ENCODE measurements around the gene CPNE6.

Gene CPNE6

DNA sequence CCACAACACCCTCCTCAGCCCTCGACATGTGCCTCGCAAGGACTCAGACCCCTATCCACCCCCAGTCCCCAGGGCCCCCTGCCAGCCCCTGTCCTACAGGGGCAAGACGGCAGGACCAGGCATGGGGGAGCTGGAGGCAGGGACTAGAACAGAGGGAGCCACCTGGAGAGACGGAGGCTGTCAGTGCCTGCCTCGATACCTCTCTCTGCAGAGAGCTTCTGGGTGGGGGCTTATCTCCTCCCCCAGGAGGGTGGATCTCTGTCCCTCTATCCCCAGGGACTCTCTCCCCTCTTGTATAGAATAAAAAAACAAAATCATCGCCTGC, 2.0 kb upstream of the CPNE6 start:
- DNase-seq (ENCODE audit: low read depth in 2 of 2) = no peak

DNA sequence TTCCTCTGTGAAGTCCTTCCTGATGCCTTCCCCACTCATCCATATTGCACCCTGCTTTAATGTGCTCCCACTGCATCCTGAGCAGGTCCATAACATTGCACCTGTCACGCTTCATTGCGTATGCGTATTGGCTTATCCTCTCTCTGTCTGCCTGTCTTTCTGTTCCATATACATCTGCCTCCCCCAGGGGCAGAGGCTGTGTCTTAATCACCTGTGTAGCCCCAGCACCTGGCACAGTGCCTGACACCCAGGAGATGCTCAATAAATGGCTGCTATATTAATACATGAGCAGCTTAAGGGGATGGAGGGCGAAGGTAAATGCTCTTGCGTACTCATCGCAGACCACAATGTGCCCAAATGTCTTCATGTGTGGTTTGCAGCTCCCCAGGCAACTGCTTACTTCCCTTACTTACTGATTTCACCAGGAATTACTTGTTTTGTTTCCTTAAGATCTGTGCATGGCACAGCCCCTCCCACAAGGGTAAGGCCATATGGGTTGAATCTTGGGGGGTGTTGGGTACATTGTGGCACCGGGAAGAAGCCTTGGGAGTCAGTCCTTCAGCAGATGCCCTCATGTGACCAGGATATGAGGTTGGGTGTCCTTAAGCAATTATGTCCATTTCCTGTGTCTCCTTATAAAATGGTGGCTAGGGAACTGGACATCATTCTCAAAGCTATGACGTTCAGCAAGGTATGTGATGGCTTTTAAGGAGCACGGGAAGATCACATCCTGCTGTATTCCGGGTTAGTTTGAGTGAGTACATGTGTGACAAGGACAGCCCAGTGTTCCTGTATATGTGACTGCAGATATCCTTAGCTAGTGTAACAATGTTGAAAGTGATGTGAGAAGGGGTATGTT, 848 bp upstream of the CPNE6 start:
- DNase-seq (ENCODE audit: low read depth in 2 of 2) = no peak

DNA sequence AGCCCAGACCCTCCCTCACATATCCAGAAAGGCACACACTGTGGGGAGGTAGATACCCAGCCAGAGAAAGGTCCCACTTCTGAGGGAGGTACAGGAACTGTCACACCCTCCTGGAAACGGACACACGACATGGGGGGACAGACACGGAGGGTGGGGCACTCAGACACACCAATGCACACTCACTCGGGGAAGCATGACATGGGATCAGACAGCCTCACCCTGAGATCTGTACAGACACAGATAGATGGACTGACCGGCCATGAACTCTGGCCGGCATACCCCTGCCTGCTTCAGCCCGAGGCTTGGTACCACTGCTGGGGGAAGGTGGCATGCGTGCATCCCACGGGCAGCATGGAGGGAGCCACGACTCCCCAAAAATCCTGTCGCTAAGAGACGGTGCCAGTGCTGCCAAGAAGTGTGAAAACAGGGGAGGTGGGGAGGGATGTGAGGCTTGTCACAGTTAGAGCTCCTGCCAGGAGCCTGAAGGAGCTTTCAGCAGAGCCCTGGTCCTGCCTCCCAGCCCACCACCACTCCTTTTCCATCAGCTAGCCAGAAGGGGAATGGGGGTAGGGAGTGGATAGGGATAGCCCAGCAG, 571 bp downstream of the CPNE6 start:
- no peak for DNase-seq (ENCODE audit: low read depth in 2 of 2)

GRCh38 chr14:24072436-24072835, 1.1 kb downstream of the CPNE6 start:
- DNase-seq (ENCODE audit: low read depth in 2 of 2) = no peak

GRCh38 chr14:24072881-24073877, 1.8 kb downstream of the CPNE6 start:
- DNase-seq (ENCODE audit: low read depth in 2 of 2) = no peak

DNA sequence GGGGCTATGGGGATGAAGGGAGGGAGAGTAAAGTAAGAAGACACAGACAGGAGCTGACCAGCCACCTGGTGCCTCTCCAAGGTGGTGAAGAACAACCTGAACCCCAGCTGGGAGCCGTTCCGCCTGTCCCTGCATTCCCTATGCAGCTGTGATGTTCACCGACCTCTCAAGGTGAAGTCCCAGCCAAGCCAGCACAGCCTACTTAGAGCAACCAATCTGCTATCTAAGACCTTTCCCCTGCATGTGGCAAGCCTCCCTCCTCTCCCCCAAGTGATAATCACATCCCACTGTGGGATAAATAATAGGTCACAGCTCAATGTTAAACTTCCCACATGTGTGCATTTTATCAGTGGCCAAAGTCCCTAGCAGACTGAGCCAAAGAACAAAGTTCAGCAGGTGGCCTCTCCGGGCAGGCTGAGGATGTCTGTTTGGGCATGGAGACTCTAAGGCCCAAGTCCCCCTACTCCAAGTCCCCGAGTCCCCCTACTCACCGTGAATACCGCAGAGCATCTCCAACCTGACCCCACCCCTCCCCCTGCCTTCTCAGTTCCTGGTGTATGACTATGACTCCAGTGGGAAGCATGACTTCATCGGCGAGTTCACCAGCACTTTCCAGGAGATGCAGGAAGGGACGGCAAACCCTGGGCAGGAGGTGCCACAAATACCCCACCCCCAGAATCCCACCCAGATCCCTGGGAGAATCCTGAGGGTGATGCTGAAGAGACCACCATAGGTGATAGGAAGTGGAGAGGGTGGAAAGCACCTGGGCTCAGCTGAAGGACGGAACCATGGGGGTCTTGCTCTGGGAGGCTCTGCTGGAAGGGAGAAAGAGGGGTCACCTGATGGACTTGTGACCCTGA, 3.5 kb downstream of the CPNE6 start:
- no peak for DNase-seq (ENCODE audit: low read depth in 2 of 2)

GRCh38 chr14:24075485-24076301, 4.3 kb downstream of the CPNE6 start:
- no peak for DNase-seq (ENCODE audit: low read depth in 2 of 2)

DNA sequence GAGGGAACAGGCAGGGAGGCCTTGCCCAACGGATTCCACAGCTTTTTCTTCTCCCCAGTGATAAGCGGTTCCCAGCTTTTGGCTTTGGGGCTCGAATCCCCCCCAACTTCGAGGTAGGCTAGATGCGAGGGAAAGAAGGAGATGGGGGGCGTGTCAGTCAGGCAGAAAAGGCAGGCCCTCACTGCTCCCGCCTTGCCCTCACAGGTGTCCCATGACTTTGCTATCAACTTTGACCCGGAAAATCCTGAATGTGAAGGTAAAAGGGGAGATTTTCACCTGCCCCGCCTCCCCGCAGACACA, 4.9 kb downstream of the CPNE6 start:
- DNase-seq (ENCODE audit: low read depth in 2 of 2) = no peak

GRCh38 chr14:24077086-24077485, 5.7 kb downstream of the CPNE6 start:
- DNase-seq (ENCODE audit: low read depth in 2 of 2) = no peak

- no peak for DNase-seq (ENCODE audit: low read depth in 2 of 2)
Observed at GRCh38 chr14:24078146-24078545, 6.8 kb downstream of the CPNE6 start.

DNA sequence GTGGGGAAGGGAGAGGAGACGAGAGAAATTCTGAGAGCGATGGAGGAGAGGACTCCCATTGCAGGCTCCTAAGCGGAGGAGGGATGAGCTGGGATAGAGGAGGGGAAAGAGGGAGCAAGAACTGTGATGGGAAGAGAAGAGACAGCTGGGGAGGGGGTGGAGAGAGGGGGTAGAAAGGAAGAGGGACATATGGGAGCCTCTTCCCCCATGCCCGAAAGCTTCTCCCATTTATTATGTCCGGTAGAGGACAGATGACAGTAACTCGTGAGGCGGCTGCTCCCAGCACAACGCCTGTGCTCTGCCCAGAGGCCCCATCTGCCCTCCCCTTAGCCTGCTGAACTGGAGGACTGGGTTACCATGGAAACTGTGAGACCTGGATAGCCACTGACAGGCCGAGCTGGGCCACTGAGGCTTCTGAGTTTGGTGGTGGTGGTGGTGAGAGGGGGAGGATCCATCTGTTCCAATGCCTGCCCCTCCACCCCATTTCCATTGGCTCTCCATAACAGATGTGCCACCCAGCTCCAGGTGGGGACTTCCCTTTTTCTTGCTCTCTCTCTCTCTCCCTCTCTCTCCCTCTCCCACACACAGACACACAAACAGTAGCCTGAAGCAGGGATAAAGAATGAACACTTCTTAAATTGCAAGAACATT, 8.3 kb downstream of the CPNE6 start:
- no peak for DNase-seq (ENCODE audit: low read depth in 2 of 2)

DNA sequence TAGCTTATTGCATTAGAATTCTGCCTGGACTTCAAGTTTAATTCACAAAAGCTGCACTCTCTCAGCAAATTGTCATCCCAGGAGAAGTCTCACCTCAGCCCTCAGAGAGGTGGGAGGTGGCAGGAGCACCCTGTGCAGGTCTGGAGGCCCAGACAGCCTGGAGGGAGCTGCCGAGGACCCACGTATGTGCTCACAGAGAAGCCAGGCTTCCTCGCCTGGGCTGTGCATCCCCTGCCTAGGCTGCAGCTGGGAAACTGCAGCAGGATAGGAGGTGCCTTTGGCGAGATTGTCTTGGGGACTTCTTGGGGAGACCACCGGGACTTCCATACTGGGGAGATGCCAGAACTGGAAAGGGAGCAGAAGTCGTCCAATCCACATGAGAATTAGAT, 8.8 kb downstream of the CPNE6 start:
- no peak for DNase-seq (ENCODE audit: low read depth in 2 of 2)

GRCh38 chr14:24080888-24081738, 9.8 kb downstream of the CPNE6 start:
- peak; percentile 27 to 42 for DNase-seq (ENCODE audit: low read depth in 2 of 2)

GRCh38 chr14:24081739-24082211, 10.4 kb downstream of the CPNE6 start:
- DNase-seq (ENCODE audit: low read depth in 2 of 2) = no peak

GRCh38 chr14:24082411-24083080, 11.2 kb downstream of the CPNE6 start:
- DNase-seq (ENCODE audit: low read depth in 2 of 2) = no peak

GRCh38 chr14:24083462-24083861, 12.1 kb downstream of the CPNE6 start:
- DNase-seq (ENCODE audit: low read depth in 2 of 2) = no peak

DNA sequence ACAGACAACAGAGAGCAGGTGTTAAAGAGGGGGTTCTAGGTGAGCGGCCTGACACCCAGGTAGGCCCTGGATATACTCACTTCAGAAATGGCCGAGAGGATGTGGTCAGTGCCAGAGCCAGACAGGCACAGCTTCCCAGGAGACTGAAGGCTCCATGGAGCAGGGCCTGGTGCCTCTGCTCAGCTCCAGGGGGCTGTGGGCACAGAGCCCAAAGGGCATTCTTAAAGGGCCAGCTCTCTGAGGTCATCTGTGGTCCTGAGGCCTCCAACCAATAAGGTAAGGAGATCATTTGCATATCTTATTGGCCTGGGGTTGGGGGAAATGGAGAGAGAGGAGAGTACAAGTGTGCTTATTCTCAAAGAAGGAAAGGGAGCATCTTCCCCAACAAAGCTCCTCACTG, 13.1 kb downstream of the CPNE6 start:
- no peak for DNase-seq (ENCODE audit: low read depth in 2 of 2)

- no peak for DNase-seq (ENCODE audit: low read depth in 2 of 2)
Observed at GRCh38 chr14:24085215-24085614, 13.9 kb downstream of the CPNE6 start.
